GM12878 (cell line): ENCODE measurements around the gene RASSF8. TPM values are rescaled to one million over a fixed set of nuclear protein-coding genes. Genes with fewer than 3 reads are reported as not detected.

Experiments used
- ATAC-seq: fragments of 200-7000 bp; cut with Tn5 transposase; 3 replicates; pipeline ENCODE4 v1.9.1; 2020; ENCODE audit warnings: mild to moderate bottlenecking, moderate library complexity
- BruUV-seq: library from RNA; stranded (reverse); fragments of 400-500 nt; replicated peaks from 2 replicates; lab custom pipeline; 2021; lab: Mats Ljungman, UMichigan
- CTCF ChIA-PET: fragments of 300-600 bp; sonication (Branson Sonifier 250); formaldehyde crosslinking; extraction: SDS; loops from one replicate; lab custom pipeline; 2021; ENCODE audit warnings: inconsistent platforms; lab: Yijun Ruan, JAX
- POLR2A ChIA-PET: fragments of 350-600 bp; formaldehyde crosslinking; extraction: SDS; loops from one replicate; lab custom pipeline; 2021; ENCODE audit warnings: inconsistent platforms; lab: Charles Lee
- RAD21 ChIA-PET: fragments of 300-600 bp; sonication (Branson Sonifier 250); formaldehyde crosslinking; loops from one replicate; lab custom pipeline; 2023; ENCODE audit warnings: antibody characterized with exemption; ENCODE audit not compliant: unreplicated experiment; lab: Charles Lee
- SMC1A ChIA-PET: fragments of 300-600 bp; sonication (Branson Sonifier 250); formaldehyde crosslinking; loops from one replicate; lab custom pipeline; 2023; ENCODE audit not compliant: unreplicated experiment, uncharacterized antibody; lab: Charles Lee
- DNase-seq: peaks from one replicate; pipeline ENCODE4 v3.0.0-alpha.2; 2011; ENCODE audit warnings: low read depth, low spot score
- FAIRE-seq: peaks from 3 replicates; lab custom pipeline; 2011; peaks lifted over from hg19 to GRCh38; lab: Jason Lieb, UNC
- H2AFZ ChIP-seq: 2 replicates; pipeline ENCODE4 v1.6.0; 2011; ENCODE audit warnings: low read depth, low read length, control low read depth; ENCODE audit not compliant: control insufficient read depth
- H3K27ac ChIP-seq: 2 replicates; pipeline ENCODE4 v1.5.1; 2011; ENCODE audit warnings: control low read depth; ENCODE audit not compliant: control insufficient read depth, insufficient read depth
- H3K27me3 ChIP-seq, 2 experiments: replicated peaks in 1 of 2; 2 replicates each; pipeline versions ENCODE4 v1.6.0 to v1.6.1; 2011; ENCODE audit warnings: low read length in 1 of 2; ENCODE audit not compliant: control insufficient read depth in 2 of 2, insufficient read depth in 2 of 2
- H3K36me3 ChIP-seq, 2 experiments: 2 replicates each; pipeline ENCODE4 v1.5.1; 2011; ENCODE audit warnings: low read length in 1 of 2; ENCODE audit not compliant: control insufficient read depth in 2 of 2, insufficient read depth in 2 of 2
- H3K4me1 ChIP-seq: 2 replicates; pipeline ENCODE4 v1.6.1; 2011; ENCODE audit warnings: mild to moderate bottlenecking, low read length, moderate library complexity, mixed read lengths; ENCODE audit not compliant: control insufficient read depth, insufficient read depth
- H3K4me2 ChIP-seq: 2 replicates; pipeline ENCODE4 v1.6.0; 2011; ENCODE audit warnings: control low read depth; ENCODE audit not compliant: control insufficient read depth, insufficient read depth
- H3K4me3 ChIP-seq: fragments of 200-600 bp; sonication (generic); 2 replicates; pipeline ENCODE4 v1.5.1; 2016
- H3K79me2 ChIP-seq: 2 replicates; pipeline ENCODE4 v1.6.0; 2011; ENCODE audit warnings: low read length; ENCODE audit not compliant: control insufficient read depth, insufficient read depth
- H3K9ac ChIP-seq: 2 replicates; pipeline ENCODE4 v1.8.0; 2011; ENCODE audit warnings: low read length, control low read depth, mixed read lengths; ENCODE audit not compliant: control insufficient read depth, insufficient read depth
- H3K9me3 ChIP-seq: replicated peaks from 3 replicates; pipeline ENCODE4 v1.5.1; 2011; ENCODE audit warnings: mild to moderate bottlenecking, low read length; ENCODE audit not compliant: control insufficient read depth, insufficient read depth
- H4K20me1 ChIP-seq: 2 replicates; pipeline ENCODE4 v1.6.0; 2011; ENCODE audit not compliant: control insufficient read depth, insufficient read depth
- CBFB ChIP-seq: IDR thresholded peaks from 2 replicates; pipeline ENCODE4 v1.6.1; 2016; ENCODE audit warnings: antibody characterized with exemption, low read depth
- EZH2 ChIP-seq: IDR thresholded peaks from 2 replicates; pipeline ENCODE4 v1.6.1; 2012; ENCODE audit warnings: low read depth, mild to moderate bottlenecking, control low read depth, inconsistent platforms, low read length, borderline replicate concordance; ENCODE audit not compliant: control insufficient read depth
- FOS ChIP-seq: IDR thresholded peaks from 3 replicates; pipeline ENCODE4 v1.6.1; 2011; ENCODE audit warnings: borderline replicate concordance; ENCODE audit not compliant: insufficient read length; ENCODE audit errors: extremely low read depth
- HCFC1 ChIP-seq: fragments of 150-350 bp; IDR thresholded peaks from 2 replicates; pipeline ENCODE4 v1.6.1; 2014; ENCODE audit warnings: low read length
- MEF2A ChIP-seq: IDR thresholded peaks from 2 replicates; pipeline ENCODE4 v1.6.1; 2011; ENCODE audit warnings: low read depth, mild to moderate bottlenecking, low read length, moderate library complexity; ENCODE audit not compliant: insufficient read depth
- MXI1 ChIP-seq: fragments of 150-350 bp; IDR thresholded peaks from 2 replicates; pipeline ENCODE4 v1.6.1; 2011; ENCODE audit warnings: low read depth, mild to moderate bottlenecking, inconsistent platforms, low read length, improper control_type of control experiment
- NBN ChIP-seq: fragments of 450-650 bp; IDR thresholded peaks from 2 replicates; pipeline ENCODE4 v1.6.1; 2016
- NR2C2 ChIP-seq: IDR thresholded peaks from 2 replicates; pipeline ENCODE4 v1.6.1; 2011; ENCODE audit warnings: borderline replicate concordance, low read depth; ENCODE audit not compliant: control insufficient read depth, insufficient read length
- PAX5 ChIP-seq: IDR thresholded peaks from 2 replicates; pipeline ENCODE4 v1.6.1; 2011; ENCODE audit warnings: low read depth, low read length, borderline replicate concordance
- RAD21 ChIP-seq: IDR thresholded peaks from 2 replicates; pipeline ENCODE4 v1.6.1; 2011; ENCODE audit warnings: mild to moderate bottlenecking, low read depth, low read length, moderate library complexity; ENCODE audit not compliant: insufficient read depth
- TCF12 ChIP-seq: IDR thresholded peaks from 2 replicates; pipeline ENCODE4 v1.6.1; 2011; ENCODE audit warnings: low read depth, mild to moderate bottlenecking, low read length
- ZBTB40 ChIP-seq: fragments of 450-650 bp; IDR thresholded peaks from 2 replicates; pipeline ENCODE4 v1.6.1; 2016; ENCODE audit warnings: mild to moderate bottlenecking, moderate library complexity, borderline replicate concordance
- WGBS: methylation state at CpG from one replicate; pipeline ENCODE4 v1.1.6; 2016; ENCODE audit warnings: low lambda C conversion rate; ENCODE audit not compliant: insufficient replicate concordance, insufficient coverage; ENCODE audit errors: missing lambda C conversion rate; 5-methylcytosine and 5-hydroxymethylcytosine counted together
- in situ Hi-C: fragments of 300-500 bp; cut with MboI; formaldehyde crosslinking; loops from 9 replicates; pipeline ENCODE4 v1.14.3; 2018; ENCODE audit warnings: mixed read lengths
- intact Hi-C: fragments of 100-400 bp; cut with micrococcal nuclease; formaldehyde crosslinking; loops from one replicate; pipeline ENCODE4 v1.14.2; 2022; ENCODE audit not compliant: unreplicated experiment
- polyA plus RNA-seq, 11 experiments: library from polyadenylated mRNA; depleted of rRNA in 4 of 11; unstranded in 6 of 11; stranded (reverse) in 5 of 11; fragments of >200 nt; fragmentation: Nextera tagmentation in 4 of 11; fragmentation: Illumina TruSeq in 1 of 11; extraction: Ambion mirVana in 4 of 11; extraction: Trizol in 1 of 11; gene quantifications; 1 replicate in 1 of 11; 2 replicates in 10 of 11; pipeline versions ENCODE4 v1.2.1 to v1.2.3, GENCODE V29; 2011 to 2016; ENCODE audit warnings: inconsistent platforms in 2 of 11, missing spikeins in 2 of 11, low read depth in 1 of 11
- total RNA-seq, 4 experiments: library from RNA; depleted of rRNA in 3 of 4; stranded (reverse); fragments of >200 nt in 3 of 4; fragmentation: Illumina TruSeq in 1 of 4; extraction: Trizol in 1 of 4; gene quantifications; 2 replicates each; pipeline versions ENCODE4 v1.2.1 to v1.2.3, GENCODE V29; 2013 to 2021

RASSF8 gene
- total and polyA plus RNA-seq, 10 of the 15 experiments (the other 5 are each of a cell fraction or from before 2014, with no cell fraction given): 0.06 to 0.18 (median 0.08) TPM; not detected in 6

DNA sequence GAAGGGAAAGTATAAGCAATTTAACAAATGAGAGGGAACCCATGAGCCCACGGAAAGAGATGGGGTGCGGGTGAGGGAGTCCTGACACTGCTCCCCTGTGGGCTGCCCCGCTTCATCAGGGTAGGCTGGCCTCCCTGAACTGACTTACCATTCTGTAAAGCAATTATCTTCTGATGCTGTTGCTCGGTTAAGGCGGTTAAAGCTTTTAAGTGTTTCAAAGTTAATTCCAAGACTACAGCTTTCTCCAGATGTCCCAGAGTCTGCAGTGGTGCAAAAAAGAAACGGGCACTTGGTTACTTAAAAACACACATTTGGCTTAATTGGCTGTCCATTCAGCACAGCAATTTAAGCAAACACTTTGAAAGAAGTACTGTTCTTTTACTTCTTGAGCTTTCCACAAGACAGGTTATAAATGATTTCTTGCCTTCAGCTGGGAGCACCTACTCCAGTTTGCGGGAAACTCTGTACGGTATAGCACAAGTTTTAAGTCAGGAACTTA is 165.0 kb downstream of the RASSF8 start:
- RAD21 ChIA-PET: interaction anchor here (0.7 to 5.7 kb wide), 17 partner anchors 9 to 578 kb away, joined by 3 to 29 read pairs (median 3); partner anchors contain the start of gene SSPN
- POLR2A ChIA-PET: interaction anchor here (0.7 to 1.2 kb wide), 4 partner anchors 9 to 223 kb away, joined by 3 to 4 read pairs (median 3); no protein-coding TSS in a partner anchor
- DNase-seq: no peak
- no peak overlapping the region for H3K27ac ChIP-seq
- no peaks in the 10 kb centered on the region for H3K9me3 ChIP-seq
- no peak overlapping the region for H3K9ac ChIP-seq
- no peak overlapping the region for H2AFZ ChIP-seq
- WGBS: 18% methylated on average over 8 of the region's 8 CpGs
- CTCF ChIA-PET: interaction anchor here (0.5 to 7.8 kb wide), 22 partner anchors 9 to 578 kb away, joined by 3 to 74 read pairs (median 4); no protein-coding TSS in a partner anchor
- no peak for TF ChIP-seq NR2C2
- TF ChIP-seq MEF2A: no peak
- TF ChIP-seq RAD21: no peak
- TF ChIP-seq ZBTB40: no peak
- no peak for TF ChIP-seq HCFC1
- TF ChIP-seq MXI1: no peak
- no peak for TF ChIP-seq CBFB
- TF ChIP-seq EZH2: 0 out of 2 replicates have a peak, but pooled peaks have one; percentile 55
- TF ChIP-seq PAX5: no peak
- peak; percentile 6; the same call in 1 of the 2 replicates for TF ChIP-seq NBN
- TF ChIP-seq FOS: no peak
- no peak for TF ChIP-seq TCF12
- no peak for FAIRE-seq
- peaks cover 26% of the 10 kb centered on the region for H3K4me1 ChIP-seq
- peaks cover 10 to 35% of the 10 kb centered on the region in 2 experiments for H3K27me3 ChIP-seq
- H4K20me1 ChIP-seq: no peaks in the 10 kb centered on the region
- no peaks in the 10 kb centered on the region for H3K79me2 ChIP-seq
- no peaks in the 10 kb centered on the region for H3K36me3 ChIP-seq
- peak overlapping the region; percentile 64; the same call in 1 of the 2 replicates for H3K4me3 ChIP-seq
- BruUV-seq: no TSS peak
- SMC1A ChIA-PET: interaction anchor here (0.6 to 8.3 kb wide), 33 partner anchors 8 to 708 kb away, joined by 3 to 91 read pairs (median 4); no protein-coding TSS in a partner anchor
- in situ Hi-C loops (loop anchor here (25.0 kb wide), 1 partner anchor 514 kb away; no protein-coding TSS in a partner anchor), intact Hi-C loops (loop anchor here (5.0 kb wide), 1 partner anchor 149 kb away; no protein-coding TSS in a partner anchor)
- H3K4me2 ChIP-seq: peak overlapping the region; percentile 70
- no peak; the same call in 2 of the 3 replicates for ATAC-seq
